AG10803 (cell line): ENCODE data around the gene CAMK1D.
A peak's percentile ranks its signal among the peaks of the same experiment; 100 is the strongest.

ENCODE experiments used
- DNase-seq: peaks from one replicate; pipeline ENCODE4 v3.0.0; 2010; ENCODE audit warnings: low read depth
- H3K4me3 ChIP-seq: 2 replicates; pipeline ENCODE4 v1.5.1; 2011; ENCODE audit warnings: mild to moderate bottlenecking, low read length, control low read depth
- TF ChIP-seq, protein P1 (sequence below): conservative IDR thresholded peaks from 2 replicates; pipeline ENCODE4 v1.5.1; 2011; ENCODE audit warnings: mild to moderate bottlenecking, low read length, control low read depth, inconsistent platforms

The CAMK1D gene

GRCh38 chr10:12535656-12536055 is 186.3 kb downstream of the CAMK1D start:
- TF ChIP-seq, protein P1, sequence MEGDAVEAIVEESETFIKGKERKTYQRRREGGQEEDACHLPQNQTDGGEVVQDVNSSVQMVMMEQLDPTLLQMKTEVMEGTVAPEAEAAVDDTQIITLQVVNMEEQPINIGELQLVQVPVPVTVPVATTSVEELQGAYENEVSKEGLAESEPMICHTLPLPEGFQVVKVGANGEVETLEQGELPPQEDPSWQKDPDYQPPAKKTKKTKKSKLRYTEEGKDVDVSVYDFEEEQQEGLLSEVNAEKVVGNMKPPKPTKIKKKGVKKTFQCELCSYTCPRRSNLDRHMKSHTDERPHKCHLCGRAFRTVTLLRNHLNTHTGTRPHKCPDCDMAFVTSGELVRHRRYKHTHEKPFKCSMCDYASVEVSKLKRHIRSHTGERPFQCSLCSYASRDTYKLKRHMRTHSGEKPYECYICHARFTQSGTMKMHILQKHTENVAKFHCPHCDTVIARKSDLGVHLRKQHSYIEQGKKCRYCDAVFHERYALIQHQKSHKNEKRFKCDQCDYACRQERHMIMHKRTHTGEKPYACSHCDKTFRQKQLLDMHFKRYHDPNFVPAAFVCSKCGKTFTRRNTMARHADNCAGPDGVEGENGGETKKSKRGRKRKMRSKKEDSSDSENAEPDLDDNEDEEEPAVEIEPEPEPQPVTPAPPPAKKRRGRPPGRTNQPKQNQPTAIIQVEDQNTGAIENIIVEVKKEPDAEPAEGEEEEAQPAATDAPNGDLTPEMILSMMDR, result no peak
- no peak for DNase-seq
- no peak overlapping the region for H3K4me3 ChIP-seq

DNA sequence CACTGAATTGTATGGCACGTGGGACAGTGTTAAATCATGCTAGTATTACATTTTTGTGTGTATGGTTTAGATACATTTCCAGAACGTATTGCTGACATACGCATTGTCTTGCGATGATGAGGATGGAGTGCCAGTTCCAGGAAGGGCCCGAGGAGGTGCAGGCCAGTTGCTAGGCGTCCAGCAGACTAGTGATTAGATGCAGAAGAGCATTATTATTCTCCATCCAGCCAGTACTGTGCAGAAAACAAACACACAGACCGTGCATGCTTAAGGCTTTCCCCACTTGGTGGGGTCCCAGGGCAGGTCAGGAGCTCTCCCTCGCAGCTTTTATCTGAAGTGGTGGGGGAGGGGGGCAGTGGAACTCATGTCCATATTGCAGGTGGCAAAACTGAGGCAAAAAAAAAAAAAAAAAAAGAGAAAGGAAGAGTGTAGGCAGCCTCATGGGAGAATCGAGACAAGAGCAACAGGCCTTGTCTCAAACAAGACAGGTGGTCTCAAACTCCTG is 189.2 kb downstream of the CAMK1D start:
- TF ChIP-seq, protein P1, result no peak
- H3K4me3 ChIP-seq, result no peak overlapping the region
- DNase-seq, result no peak

- TF ChIP-seq, protein P1, result no peak
- DNase-seq, result no peak
- H3K4me3 ChIP-seq, result no peak overlapping the region
These were observed 190.2 kb downstream of the CAMK1D start for GRCh38 chr10:12539350-12540164.

DNA sequence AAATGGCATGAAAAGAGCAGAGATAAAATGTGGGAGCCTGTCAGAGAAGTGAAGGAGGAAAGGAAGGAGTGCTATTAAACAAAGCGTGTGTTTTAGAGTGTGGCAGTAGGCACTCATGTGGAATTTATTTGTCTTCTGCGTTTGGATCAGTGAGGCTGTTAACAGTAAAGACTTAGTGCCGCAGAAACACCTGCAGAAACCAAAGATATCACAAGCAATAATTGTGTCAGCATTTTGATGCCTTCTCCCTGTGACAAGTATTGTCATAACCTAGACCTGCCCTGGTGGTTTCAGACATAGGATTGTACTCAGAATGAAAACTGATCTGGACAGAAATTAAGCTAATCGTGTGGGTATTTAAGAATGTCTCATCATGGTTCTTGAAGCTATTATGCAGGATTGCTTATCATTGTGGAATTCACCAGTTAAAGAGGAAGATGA is 191.0 kb downstream of the CAMK1D start:
- no peak overlapping the region for H3K4me3 ChIP-seq
- TF ChIP-seq, protein P1, result no peak
- peak; percentile 14 for DNase-seq

DNA sequence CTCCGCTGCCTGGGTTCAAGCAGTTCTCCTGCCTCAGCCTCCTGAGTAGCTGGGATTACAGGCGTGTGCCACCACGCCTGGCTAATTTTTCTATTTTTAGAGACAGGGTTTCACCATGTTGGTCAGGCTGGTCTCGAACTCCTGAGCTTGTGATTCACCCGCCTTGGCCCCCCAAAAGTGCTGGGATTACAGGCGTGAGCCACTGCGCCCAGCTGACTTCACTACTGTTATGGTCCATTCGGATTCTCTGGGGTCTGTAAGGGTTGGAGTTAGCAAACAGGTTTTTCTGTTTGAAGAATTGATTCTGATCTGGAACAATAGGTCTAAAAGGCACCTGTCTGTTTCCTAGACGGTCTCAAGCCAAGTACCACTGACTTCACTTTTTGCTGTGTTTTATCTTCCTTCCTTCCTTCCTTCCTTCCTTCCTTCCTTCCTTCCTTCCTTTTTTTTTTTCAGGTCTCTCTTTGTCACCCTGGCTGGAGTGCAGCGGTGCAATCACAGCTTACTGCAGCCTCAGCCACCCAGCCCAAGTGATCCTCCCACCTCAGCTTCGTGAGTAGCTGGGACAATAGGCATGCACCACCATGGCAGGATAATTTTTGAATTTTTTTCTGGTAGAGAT is 192.2 kb downstream of the CAMK1D start:
- no peak for DNase-seq
- no peak overlapping the region for H3K4me3 ChIP-seq
- TF ChIP-seq, protein P1, result no peak

DNA sequence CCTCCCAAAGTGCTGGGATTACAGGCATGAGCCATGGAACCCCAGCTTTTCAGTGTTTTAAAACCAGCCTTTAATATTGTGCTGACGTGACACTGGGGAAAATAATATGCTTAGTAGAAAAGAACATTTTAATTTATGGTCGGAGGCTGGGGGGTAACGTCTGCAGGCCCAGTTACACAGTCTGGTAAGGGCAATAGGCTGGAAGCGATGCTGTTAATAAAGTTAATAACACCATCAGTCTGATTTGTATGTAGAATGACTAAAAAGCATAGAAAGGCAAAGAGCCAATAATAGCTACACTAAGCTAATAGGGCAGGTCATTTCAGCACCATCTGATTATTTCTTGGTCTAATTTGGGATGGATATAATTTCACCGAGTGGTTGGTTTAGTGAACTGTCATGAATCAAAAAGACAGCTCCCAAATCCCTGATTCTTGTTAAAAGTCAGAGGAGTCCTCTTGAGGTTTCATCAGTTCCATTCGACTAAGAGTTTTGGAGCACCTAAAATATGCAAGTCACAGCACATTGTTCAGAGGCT is 192.9 kb downstream of the CAMK1D start:
- TF ChIP-seq, protein P1, result no peak

More for the DNA sequence above, 192.9 kb downstream of the CAMK1D start:
- DNase-seq, result no peak
- no peak overlapping the region for H3K4me3 ChIP-seq
